Ascending aorta (tissue), 2 donors: ENCODE results near the gene SFT2D2. TPM values are rescaled to one million over a fixed set of nuclear protein-coding genes. Genes with fewer than 3 reads are reported as not detected.

Source experiments
- DNase-seq, 2 donors: peaks; one replicate each; pipeline ENCODE4 v3.0.0-alpha.2; 2019; ENCODE audit warnings: low spot score in 2 of 2
- H3K27ac ChIP-seq, 2 donors: fragments of 200-600 bp; sonication (generic); one replicate each; pipeline ENCODE4 v1.5.1; 2016 to 2017; ENCODE audit warnings: mild to moderate bottlenecking in 1 of 2
- H3K27me3 ChIP-seq: fragments of 200-600 bp; sonication (generic); one replicate; pipeline ENCODE4 v1.5.1; 2017
- H3K36me3 ChIP-seq, 2 donors: fragments of 200-600 bp; sonication (generic); one replicate each; pipeline ENCODE4 v1.5.1; 2016
- H3K4me1 ChIP-seq, 2 donors: fragments of 200-600 bp; sonication (generic); one replicate each; pipeline ENCODE4 v1.5.1; 2016 to 2017; ENCODE audit warnings: mild to moderate bottlenecking in 1 of 2
- H3K4me3 ChIP-seq, 2 donors: fragments of 200-600 bp; sonication (generic); one replicate each; pipeline ENCODE4 v1.5.1; 2016 to 2017; ENCODE audit warnings: mild to moderate bottlenecking in 1 of 2
- H3K9me3 ChIP-seq, 2 donors: fragments of 200-600 bp; sonication (generic); one replicate each; pipeline ENCODE4 v1.5.1; 2016
- CTCF ChIP-seq, 3 experiments: fragments of 200-600 bp in 2 of 3; fragments of 450-650 bp in 1 of 3; sonication (generic) in 2 of 3; IDR thresholded peaks; one replicate each; pipeline ENCODE4 v1.5.1; 2016 to 2019; ENCODE audit warnings: antibody characterized with exemption in 3 of 3, mild to moderate bottlenecking in 1 of 3, moderate library complexity in 1 of 3
- intact Hi-C: fragments of 100-400 bp; cut with DNase I; formaldehyde crosslinking; loops from one replicate; pipeline ENCODE4 v1.15.1; 2023
- total RNA-seq: library from RNA; depleted of rRNA; stranded (reverse); fragments of >200 nt; gene quantifications from one replicate; pipeline ENCODE4 v1.1.0, GENCODE V29; 2016

The SFT2D2 gene
- total RNA-seq, 1 donor from 2014 or later = 40.1 TPM

DNA sequence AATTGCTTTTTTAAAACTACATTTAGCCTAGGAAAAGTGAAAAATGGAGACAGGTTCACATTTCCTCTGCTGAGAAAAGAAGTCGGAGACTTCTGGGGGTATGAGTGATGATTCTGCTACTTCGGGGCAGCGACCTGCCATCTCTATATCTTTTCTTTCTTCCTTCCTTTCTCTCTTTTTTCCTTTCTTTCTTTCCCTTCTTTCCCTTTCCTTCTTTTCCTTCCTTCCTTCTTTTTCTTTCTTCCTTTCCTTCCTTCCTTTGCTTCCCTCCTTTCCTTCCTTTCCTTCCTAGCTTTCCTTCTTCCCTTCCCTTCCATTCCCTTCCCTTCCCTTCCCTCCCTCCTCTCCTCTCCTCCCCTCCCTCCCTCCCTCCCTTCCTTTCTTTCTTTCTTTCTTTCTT is 72.6 kb downstream of the SFT2D2 start:
- Histone ChIP-seq H3K27me3 (no peaks in the 10 kb centered on the region), H3K9me3 (no peaks in the 10 kb centered on the region), H3K4me1 (no peaks in the 10 kb centered on the region), H3K27ac (no peak overlapping the region), H3K36me3 (peaks cover 0 to 3% of the 10 kb centered on the region in 2 donors), H3K4me3 (no peak overlapping the region)
- DNase-seq = no peak
- intact Hi-C loops = no loop called here
- no peak for TF ChIP-seq CTCF (IDR thresholded peaks at IDR 0.05)

DNA sequence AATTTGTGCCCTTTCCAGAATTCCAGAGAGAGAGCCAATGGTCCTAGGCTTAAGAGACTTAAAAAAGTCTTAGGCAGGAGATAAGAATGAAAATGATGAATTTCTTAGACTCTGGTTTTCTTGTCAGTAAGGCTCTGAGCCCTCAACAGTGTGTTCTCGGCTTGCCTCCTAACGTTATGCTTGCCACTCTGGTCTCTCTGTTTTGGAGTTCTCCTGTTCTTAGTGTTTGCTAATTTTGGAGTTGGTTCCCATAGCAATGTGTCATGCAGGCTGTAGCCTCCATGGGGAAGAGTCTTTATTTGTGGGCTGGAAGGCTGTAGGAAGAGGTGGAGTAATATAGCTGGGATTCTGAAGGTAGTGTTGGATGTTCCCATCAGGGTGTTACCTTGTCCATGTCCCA is 74.8 kb downstream of the SFT2D2 start:
- DNase-seq = no peak
- Histone ChIP-seq H3K9me3 (no peaks in the 10 kb centered on the region), H3K36me3 (peaks cover 0 to under 1% of the 10 kb centered on the region in 2 donors), H3K4me1 (no peaks in the 10 kb centered on the region), H3K27me3 (no peaks in the 10 kb centered on the region), H3K4me3 (no peak overlapping the region), H3K27ac (peak overlapping the region in 1 of 2 donors; percentile 13)
- intact Hi-C loops = no loop called here
- no peak for TF ChIP-seq CTCF (IDR thresholded peaks at IDR 0.05)

GRCh38 chr1:168301664-168302320 is 76.0 kb downstream of the SFT2D2 start:
- Histone ChIP-seq H3K4me3 (no peak overlapping the region), H3K27me3 (no peaks in the 10 kb centered on the region), H3K9me3 (no peaks in the 10 kb centered on the region), H3K4me1 (no peaks in the 10 kb centered on the region), H3K27ac (no peak overlapping the region), H3K36me3 (peaks cover 0 to 7% of the 10 kb centered on the region in 2 donors)
- no peak for TF ChIP-seq CTCF (IDR thresholded peaks at IDR 0.05)
- no peak for DNase-seq
- intact Hi-C loops = no loop called here

Other genes starting within 250 kb of the SFT2D2 start
- 16.3 TPM for gene GPR161, start 89.1 kb upstream of the SFT2D2 start, total RNA-seq
- 2.7 TPM for gene TIPRL, start 47.0 kb upstream of the SFT2D2 start, total RNA-seq
- gene TBX19, start 54.9 kb downstream of the SFT2D2 start, total RNA-seq = 0.64 TPM